Fibroblast of skin of abdomen (primary cell): ENCODE results near the gene RAI2.
"Not testable (repeated sequence)": the region's sequence is repeated elsewhere in the genome, so short reads cannot be mapped to it uniquely, and the experiment has no call there.

Experiments
- DNase-seq: peaks from one replicate; pipeline ENCODE4 v3.0.0-alpha.2; 2013

The RAI2 gene

DNA sequence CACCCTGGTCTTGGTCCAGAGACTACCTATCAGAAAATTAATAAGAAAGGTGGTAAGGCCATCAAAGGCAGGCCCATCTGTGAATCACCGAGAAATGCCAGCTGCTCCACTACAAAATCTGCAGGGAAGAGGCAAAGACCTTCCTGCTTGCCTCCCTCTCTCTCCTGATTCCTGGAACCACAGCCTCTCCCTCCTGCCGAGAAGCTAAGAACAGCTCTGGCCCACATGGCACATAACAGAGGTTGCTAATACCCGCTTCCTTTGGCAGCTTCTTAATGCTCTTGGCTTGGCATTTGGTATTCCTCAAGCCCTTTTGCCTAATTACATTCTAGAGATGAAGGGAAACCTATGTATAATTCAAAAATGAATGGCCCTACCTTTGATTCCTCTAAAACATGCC, 32.9 kb downstream of the RAI2 start:
- DNase-seq: no peak

GRCh38 chrX:17826609-17827496, 34.2 kb downstream of the RAI2 start:
- DNase-seq: peak; percentile 8

GRCh38 chrX:17824980-17825379, 36.1 kb downstream of the RAI2 start:
- peak; percentile 5 for DNase-seq

GRCh38 chrX:17822351-17822750, 38.7 kb downstream of the RAI2 start:
- peak; percentile 24 for DNase-seq

- DNase-seq: no peak
These were observed 41.0 kb downstream of the RAI2 start for GRCh38 chrX:17820100-17820499.

DNA sequence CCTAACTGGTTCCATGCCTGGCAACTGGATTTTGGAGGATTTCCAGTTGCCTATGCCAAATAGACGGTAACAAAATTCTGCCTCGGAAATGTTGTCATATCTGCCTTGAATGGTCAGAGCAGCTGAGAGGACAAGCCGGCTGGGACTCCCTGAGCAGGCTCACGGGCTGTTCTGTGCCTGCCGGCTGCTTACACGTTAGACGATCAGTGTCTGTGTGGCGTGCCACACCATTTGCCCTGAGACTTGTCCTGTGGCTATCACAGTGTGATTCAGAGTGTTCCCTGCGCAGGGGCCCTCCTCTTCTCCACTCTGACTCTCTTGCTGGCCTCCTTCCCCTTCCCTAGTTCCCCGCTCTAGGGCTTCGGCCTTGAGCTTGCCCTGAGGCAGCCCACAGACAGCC, 42.4 kb downstream of the RAI2 start:
- DNase-seq: no peak

DNA sequence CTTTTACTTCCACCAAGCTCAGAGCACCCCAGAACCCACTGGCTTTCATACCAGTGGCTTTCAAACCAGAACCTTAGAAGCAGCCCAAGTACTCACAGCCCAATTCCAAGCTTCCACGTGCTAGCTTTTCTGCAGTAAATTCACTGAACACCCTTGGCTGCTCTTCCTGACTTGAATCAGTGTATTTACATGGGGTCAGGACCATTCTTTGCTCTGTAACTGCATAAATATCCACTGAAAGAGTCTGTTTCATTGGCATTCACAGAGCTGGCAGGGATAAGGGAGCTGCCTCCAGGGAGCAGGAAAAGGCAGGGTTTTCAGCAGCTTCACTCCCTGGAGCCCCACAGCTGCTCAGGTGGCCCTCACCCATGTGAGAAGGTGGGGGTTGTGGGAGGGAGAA, 43.8 kb downstream of the RAI2 start:
- no peak for DNase-seq

DNA sequence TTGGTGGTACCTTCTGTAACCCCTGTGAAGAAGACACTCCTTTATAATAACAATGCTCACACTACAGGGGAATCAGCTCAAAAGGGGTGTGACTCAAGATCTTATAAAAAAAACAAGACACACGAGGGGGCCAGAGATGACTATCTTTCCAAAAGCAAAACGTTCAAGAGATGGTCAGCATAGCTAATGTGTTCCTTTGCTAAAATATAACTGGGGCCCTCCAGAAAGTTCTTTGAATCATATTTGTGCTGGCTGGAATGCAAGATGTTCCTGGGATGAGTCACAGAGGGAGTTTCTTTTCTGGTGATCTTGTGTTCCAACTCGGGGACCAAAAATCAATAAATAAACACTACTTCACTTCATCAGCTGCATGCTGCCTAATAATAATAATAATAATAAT, 46.5 kb downstream of the RAI2 start:
- DNase-seq: peak; percentile 8

GRCh38 chrX:17814059-17814458, 47.0 kb downstream of the RAI2 start:
- DNase-seq: no peak

GRCh38 chrX:17813277-17813676, 47.8 kb downstream of the RAI2 start:
- no peak for DNase-seq

GRCh38 chrX:17812763-17813162, 48.3 kb downstream of the RAI2 start:
- no peak for DNase-seq

DNA sequence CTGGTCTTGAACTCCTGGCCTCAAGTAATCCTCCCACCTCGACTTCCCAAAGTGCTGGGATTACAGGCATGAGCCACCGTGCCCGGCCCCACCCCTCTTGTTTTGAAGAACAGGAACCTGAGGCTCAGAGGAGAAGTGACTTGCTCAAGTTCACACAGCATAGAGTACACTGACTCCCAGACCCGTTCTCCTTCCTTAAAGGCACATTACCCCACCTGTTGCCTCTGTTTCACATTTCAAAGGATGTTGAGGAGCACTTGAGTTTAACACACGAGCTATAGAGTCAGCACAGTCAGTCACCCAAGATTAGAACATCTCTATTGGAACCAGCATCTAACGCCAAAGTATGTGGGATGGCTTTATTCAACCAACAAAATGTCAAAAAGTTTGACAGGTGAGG, 51.1 kb downstream of the RAI2 start:
- DNase-seq: no peak

DNA sequence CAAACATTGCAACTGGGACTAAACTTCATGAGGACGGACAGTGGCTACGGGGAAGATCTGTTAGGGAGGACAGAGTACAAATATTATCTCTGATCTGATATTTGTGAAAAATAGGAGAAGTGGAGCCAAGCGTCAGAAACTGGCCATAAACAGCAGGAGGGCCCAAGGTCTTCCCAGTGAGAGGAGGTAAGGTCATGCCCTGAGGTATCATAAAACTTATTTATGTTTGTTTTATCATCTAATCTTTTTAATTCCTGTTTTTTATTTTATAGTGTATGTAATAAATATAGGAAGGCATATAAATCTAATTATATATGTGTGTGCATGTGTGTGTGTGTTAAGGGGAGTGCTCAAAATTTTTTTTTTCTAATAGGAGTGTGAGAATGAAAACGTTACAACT, 51.8 kb downstream of the RAI2 start:
- DNase-seq: no peak

DNA sequence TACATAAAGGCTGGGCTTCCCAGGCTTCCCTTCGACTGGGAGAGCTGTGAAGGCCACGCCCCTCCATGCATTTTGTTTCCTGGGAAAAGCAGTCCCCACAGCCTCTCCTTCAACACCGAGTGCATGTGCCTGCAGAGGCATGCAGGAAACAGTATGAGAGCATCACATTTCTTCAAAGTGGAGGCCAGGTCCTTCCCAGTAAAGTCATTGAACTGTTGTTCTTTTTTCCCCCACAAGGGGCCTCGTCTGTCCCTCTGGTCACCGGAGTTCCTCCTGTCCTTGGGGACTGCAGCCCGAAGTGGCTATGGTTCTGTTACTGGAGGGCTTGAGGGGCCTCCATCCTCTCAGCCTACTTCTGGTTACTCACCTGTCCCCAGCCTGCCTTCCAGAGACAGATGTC, 56.0 kb downstream of the RAI2 start:
- no peak for DNase-seq

- no peak for DNase-seq
These were observed 57.6 kb downstream of the RAI2 start for GRCh38 chrX:17803449-17803848.

DNA sequence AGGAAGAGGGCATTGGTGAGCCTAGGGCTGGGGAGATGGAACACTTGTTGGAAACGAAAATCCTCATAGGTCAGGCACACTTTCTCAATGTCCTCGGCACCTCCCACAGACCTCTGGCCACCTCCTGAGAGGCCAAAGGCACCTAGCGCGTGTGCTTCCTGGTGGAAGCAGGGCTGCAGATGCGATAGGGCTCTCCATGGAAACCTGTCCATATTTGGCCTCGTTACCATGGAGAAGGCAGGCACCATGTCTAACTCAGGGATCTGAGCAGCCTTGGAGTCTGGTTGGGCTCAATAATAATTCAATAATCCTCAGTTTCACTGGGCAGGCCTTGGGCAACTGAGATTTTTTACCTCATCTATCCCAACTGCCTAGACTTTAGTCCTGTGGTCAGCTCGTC, 58.3 kb downstream of the RAI2 start:
- no peak for DNase-seq

DNA sequence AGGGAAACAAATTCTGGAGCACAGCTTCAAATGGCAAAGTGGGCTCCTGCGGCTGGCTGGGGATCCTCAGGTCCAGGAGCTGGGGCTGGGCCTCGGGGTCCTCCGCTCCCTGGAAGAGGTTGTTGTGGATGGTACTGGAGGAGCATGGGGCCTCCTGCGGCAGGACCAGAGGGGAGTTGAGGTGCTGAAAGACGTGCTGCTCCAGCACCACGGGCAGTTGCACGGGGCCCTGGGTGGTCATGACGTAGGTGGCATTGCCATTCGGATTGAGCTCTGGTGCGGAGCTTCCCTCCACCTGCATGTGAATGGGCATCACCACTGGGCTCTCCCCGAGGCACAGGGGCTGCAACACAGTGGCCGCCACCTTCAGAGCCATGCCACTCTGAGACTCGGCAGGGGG, 59.7 kb downstream of the RAI2 start:
- DNase-seq: no peak

GRCh38 chrX:17798921-17799320, 62.2 kb downstream of the RAI2 start:
- DNase-seq: no peak

GRCh38 chrX:17792826-17793225, 68.3 kb downstream of the RAI2 start:
- no peak for DNase-seq

- no peak for DNase-seq
These were observed 72.0 kb downstream of the RAI2 start for GRCh38 chrX:17788956-17789562.

GRCh38 chrX:17788439-17788838, 72.7 kb downstream of the RAI2 start:
- DNase-seq: peak; percentile 9

DNA sequence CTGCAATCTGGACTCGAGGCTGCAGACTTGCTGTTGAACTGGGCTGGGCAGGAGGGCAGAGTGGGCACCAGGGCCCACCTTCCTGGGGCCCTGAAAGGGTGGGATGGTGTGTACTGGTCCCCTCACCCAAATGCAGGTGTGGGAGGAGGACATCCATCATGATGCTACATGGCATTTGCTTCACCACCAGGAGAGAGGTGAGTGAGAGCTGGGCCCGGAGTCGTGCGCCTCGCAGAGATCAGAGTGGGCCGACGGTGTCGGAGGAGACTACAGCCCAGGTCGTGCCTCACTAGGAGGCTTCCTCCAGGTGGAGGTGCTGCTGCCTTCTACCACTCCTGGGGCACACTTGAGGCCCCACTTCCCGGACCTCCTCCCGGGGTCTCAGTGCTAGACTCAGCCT, 73.5 kb downstream of the RAI2 start:
- DNase-seq: no peak

DNA sequence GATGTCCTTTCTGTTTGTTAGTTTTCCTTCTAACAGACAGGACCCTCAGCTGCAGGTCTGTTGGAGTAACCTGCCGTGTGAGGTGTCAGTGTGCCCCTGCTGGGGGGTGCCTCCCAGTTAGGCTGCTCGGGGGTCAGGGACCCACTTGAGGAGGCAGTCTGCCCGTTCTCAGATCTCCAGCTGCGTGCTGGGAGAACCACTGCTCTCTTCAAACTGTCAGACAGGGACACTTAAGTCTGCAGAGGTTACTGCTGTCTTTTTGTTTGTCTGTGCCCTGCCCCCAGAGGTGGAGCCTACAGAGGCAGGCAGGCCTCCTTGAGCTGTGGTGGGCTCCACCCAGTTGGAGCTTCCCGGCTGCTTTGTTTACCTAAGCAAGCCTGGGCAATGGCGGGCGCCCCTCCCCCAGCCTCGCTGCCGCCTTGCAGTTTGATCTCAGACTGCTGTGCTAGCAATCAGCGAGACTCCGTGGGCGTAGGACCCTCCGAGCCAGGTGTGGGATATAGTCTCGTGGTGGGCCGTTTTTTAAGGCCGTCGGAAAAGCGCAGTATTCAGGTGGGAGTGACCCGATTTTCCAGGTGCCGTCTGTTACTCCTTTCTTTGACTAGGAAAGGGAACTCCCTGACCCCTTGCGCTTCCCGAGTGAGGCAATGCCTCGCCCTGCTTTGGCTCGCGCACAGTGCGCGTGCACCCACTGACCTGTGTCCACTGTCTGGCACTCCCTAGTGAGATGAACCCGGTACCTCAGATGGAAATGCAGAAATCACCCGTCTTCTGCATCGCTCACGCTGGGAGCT, 74.3 kb downstream of the RAI2 start:
- DNase-seq: not testable (repeated sequence)

DNA sequence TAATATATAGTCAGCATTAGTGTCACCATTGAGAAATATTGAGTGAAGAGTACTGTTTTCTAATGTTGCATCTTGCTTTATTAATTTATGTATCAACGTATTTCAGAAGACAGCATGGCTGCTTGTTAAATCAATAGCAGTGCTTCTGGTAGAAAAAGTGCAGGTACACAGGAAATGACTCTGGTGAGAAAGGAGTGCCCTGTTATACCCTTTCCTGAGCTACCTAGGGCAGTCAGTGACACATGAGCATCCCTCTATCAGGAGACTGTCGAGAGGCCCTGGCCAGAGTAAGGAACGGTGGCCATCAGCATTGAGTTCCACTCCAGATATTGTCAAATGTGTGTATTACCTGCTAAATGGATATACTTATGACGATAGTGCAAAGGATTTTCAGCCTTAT, 81.7 kb downstream of the RAI2 start:
- DNase-seq: no peak
